Measurements from ENCODE around the gene PYGO1. TPM values are rescaled to one million over a fixed set of nuclear protein-coding genes. Genes with fewer than 3 reads are reported as not detected.
A peak's percentile ranks its signal among the peaks of the same experiment; 100 is the strongest.
"Not testable (repeated sequence)": the region's sequence is repeated elsewhere in the genome, so short reads cannot be mapped to it uniquely, and the experiment has no call there.

Gene PYGO1
- total RNA-seq, 1 donor from 2014 or later: 11.1 TPM

DNA sequence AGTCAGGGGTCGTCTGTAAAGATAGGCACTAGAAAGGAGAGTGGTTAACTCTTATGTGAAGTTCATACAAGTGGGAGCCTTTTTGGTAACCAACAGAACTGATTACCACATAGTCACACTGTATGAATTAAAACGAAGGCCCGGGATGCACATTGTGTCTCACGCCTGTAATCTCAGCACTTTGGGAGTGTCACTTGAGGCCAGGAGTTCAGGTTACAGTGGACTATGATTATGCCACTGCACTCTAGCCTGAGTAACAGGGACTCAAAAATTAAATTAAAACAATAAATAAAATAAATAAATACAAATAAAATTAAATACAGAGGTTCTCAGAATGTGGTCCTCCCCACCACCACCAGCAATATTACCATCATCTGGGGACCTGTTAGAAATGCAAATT, 80.6 kb downstream of the PYGO1 start:
- DNase-seq: no peak
- Histone ChIP-seq H3K36me3 (no peaks in the 10 kb centered on the region), H3K9me3 (no peaks in the 10 kb centered on the region), H3K27ac (no peak overlapping the region), H3K4me1 (no peaks in the 10 kb centered on the region), H3K4me3 (no peak overlapping the region), H3K27me3 (no peaks in the 10 kb centered on the region)
- intact Hi-C loops (cut with DNase I): no loop called here
- TF ChIP-seq, protein P1, sequence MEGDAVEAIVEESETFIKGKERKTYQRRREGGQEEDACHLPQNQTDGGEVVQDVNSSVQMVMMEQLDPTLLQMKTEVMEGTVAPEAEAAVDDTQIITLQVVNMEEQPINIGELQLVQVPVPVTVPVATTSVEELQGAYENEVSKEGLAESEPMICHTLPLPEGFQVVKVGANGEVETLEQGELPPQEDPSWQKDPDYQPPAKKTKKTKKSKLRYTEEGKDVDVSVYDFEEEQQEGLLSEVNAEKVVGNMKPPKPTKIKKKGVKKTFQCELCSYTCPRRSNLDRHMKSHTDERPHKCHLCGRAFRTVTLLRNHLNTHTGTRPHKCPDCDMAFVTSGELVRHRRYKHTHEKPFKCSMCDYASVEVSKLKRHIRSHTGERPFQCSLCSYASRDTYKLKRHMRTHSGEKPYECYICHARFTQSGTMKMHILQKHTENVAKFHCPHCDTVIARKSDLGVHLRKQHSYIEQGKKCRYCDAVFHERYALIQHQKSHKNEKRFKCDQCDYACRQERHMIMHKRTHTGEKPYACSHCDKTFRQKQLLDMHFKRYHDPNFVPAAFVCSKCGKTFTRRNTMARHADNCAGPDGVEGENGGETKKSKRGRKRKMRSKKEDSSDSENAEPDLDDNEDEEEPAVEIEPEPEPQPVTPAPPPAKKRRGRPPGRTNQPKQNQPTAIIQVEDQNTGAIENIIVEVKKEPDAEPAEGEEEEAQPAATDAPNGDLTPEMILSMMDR (IDR thresholded peaks at IDR 0.05): no peak
- ATAC-seq: no peak

GRCh38 chr15:55505407-55505806, 82.7 kb downstream of the PYGO1 start:
- H3K36me3 ChIP-seq; H3K9me3 ChIP-seq; H3K27me3 ChIP-seq; H3K4me1 ChIP-seq; H3K27ac ChIP-seq; H3K4me3 ChIP-seq; DNase-seq; ATAC-seq; intact Hi-C loops (cut with DNase I): not testable (repeated sequence)

GRCh38 chr15:55499151-55499550, 89.0 kb downstream of the PYGO1 start:
- no peaks in the 10 kb centered on the region for H3K36me3 ChIP-seq
- DNase-seq (no peak), ATAC-seq (no peak)
- no peak overlapping the region for H3K4me3 ChIP-seq
- H3K27ac ChIP-seq: no peak overlapping the region
- intact Hi-C loops (cut with DNase I): no loop called here
- no peaks in the 10 kb centered on the region for H3K27me3 ChIP-seq
- H3K4me1 ChIP-seq: no peaks in the 10 kb centered on the region
- TF ChIP-seq, protein P1 (IDR thresholded peaks at IDR 0.05): no peak
- no peaks in the 10 kb centered on the region for H3K9me3 ChIP-seq

DNA sequence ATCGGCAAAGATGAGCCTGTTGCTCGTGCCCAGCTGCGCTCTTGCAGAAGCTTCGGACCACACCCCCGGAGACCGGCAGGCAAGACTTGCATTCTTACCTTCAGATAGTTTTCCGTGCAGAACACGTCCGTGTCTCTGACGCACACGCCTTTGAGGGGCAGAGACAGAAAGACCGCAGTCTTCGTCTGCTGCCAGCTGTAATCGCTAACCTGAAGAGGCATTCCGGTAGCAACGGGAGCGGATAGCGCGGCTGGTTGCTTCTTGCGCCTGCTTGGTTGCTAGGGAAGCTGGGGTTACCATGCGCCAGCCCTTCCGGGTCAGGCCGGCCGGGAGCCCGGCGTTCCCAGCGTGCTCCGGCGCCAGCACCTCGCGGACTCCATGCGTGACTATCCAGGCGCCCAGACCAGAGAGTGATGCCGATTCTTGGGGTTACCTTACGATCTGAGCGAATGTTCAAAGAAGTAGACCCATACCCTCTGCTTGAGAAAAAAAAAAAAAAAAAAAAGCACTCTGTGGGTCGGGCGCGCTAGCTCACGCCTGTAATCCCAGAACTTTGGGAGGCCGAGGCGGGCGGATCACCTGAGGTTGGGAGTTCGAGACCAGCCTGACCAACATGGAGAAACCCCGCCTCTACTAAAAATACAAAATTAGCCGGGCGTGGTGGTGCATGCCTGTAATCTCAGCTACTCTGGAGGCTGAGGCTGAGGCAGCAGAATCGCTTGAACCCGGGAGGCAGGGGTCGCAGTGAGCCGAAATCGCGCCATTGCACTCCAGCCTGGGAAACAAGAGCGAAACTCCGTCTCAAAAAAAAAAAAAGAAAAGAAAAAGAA, 89.8 kb downstream of the PYGO1 start:
- H3K9me3 ChIP-seq; intact Hi-C loops (cut with DNase I); H3K36me3 ChIP-seq; H3K4me1 ChIP-seq; H3K27me3 ChIP-seq: not testable (repeated sequence)
- DNase-seq (peak; percentile 95), ATAC-seq (peak; percentile 100)
- Histone ChIP-seq H3K4me3 (peak overlapping the region; percentile 78), H3K27ac (peak overlapping the region; percentile 36)

DNA sequence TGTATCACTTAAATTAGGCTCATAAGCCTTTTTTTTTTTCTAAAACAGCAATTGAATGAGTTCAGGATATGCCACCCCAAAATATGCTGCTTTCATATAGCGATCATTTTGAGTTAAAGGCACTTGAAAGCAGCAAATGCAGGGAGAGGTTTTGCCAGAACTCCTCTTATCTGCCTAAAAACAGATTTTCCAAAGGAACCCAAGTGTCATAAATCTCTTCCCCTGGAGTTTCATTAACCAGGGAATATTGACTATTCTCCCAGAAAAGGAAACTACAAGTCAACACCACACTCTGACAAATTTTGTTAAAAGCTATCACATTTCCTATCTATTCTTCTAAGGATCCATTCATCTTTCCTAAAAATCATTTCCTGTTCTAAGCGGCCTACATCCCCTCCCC, 91.4 kb downstream of the PYGO1 start:
- Histone ChIP-seq H3K27me3 (no peaks in the 10 kb centered on the region), H3K4me3 (no peak overlapping the region), H3K36me3 (no peaks in the 10 kb centered on the region), H3K27ac (no peak overlapping the region), H3K4me1 (no peaks in the 10 kb centered on the region), H3K9me3 (no peaks in the 10 kb centered on the region)
- TF ChIP-seq, protein P1 (IDR thresholded peaks at IDR 0.05): no peak
- DNase-seq: no peak
- ATAC-seq: no peak
- intact Hi-C loops (cut with DNase I): no loop called here

GRCh38 chr15:55494931-55495330, 93.2 kb downstream of the PYGO1 start:
- no peak overlapping the region for H3K4me3 ChIP-seq
- H3K27ac ChIP-seq: peak overlapping the region; percentile 34
- H3K4me1 ChIP-seq: no peaks in the 10 kb centered on the region
- no peak for DNase-seq
- H3K27me3 ChIP-seq: no peaks in the 10 kb centered on the region
- peak; percentile 52 for ATAC-seq
- H3K36me3 ChIP-seq: no peaks in the 10 kb centered on the region
- intact Hi-C loops (cut with DNase I): no loop called here
- no peaks in the 10 kb centered on the region for H3K9me3 ChIP-seq
- TF ChIP-seq, protein P1 (IDR thresholded peaks at IDR 0.05): no peak

DNA sequence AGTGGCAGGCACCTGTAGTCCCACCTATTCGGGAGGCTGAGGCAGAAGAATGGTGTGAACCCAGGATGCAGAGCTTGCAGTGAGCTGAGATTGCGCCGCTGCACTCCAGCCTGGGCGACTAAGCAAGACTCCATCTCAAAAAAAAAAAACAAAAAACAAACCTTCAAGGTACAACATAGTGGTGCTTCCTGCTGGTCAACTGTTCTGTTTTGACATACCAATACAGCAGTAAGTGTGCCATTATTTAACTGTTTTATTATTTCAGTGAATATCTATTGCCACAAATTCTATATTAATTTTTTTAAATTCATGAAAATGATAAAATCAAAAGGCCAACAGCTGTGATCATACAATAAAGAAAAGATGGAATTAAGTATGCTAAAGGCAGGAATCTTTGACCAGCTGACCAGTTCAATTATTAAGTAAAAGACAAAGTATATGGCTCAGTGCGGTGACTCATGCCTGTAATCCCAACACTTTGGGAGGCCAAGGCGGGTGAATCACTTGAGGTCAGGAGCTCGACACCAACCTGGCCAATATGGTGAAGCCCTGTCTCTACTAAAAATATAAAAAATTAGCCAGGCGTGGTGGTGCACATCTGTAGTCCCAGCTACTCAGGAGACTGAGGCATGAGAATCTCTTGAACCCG, 99.1 kb downstream of the PYGO1 start:
- H3K27me3 ChIP-seq; DNase-seq; H3K4me3 ChIP-seq; intact Hi-C loops (cut with DNase I); H3K27ac ChIP-seq; ATAC-seq; H3K36me3 ChIP-seq; H3K9me3 ChIP-seq; H3K4me1 ChIP-seq: not testable (repeated sequence)

All from upper lobe of right lung (tissue), 1 donor.